GM21723 (cell line): ENCODE measurements around the gene EXOC7.

ENCODE experiments used
- ATAC-seq: cut with Tn5 transposase; IDR thresholded peaks from one replicate; pipeline ENCODE4 v1.9.1; 2021; ENCODE audit warnings: mild to moderate bottlenecking, moderate library complexity; ENCODE audit not compliant: unreplicated experiment

The EXOC7 gene

GRCh38 chr17:76122431-76123190 lies 19.0 kb upstream of the EXOC7 start:
- ATAC-seq, result no peak

- no peak for ATAC-seq
These were observed 18.4 kb upstream of the EXOC7 start for GRCh38 chr17:76121932-76122430.

- no peak for ATAC-seq
These were observed 17.0 kb upstream of the EXOC7 start for GRCh38 chr17:76120658-76121008.

- no peak for ATAC-seq
These were observed 16.1 kb upstream of the EXOC7 start for GRCh38 chr17:76119409-76120371.

GRCh38 chr17:76115138-76115754 lies 11.7 kb upstream of the EXOC7 start:
- ATAC-seq, result no peak

- no peak for ATAC-seq
These were observed 8.4 kb upstream of the EXOC7 start for GRCh38 chr17:76111956-76112355.

GRCh38 chr17:76107509-76107908 lies 3.9 kb upstream of the EXOC7 start:
- no peak for ATAC-seq

GRCh38 chr17:76106703-76107102 lies 3.1 kb upstream of the EXOC7 start:
- no peak for ATAC-seq

- ATAC-seq, result no peak
These were observed 1.3 kb upstream of the EXOC7 start for GRCh38 chr17:76104896-76105231.

- ATAC-seq, result no peak
These were observed 731 bp upstream of the EXOC7 start for GRCh38 chr17:76104140-76104895.

GRCh38 chr17:76102944-76103273 lies 678 bp downstream of the EXOC7 start:
- no peak for ATAC-seq

- no peak for ATAC-seq
These were observed 5.8 kb downstream of the EXOC7 start for GRCh38 chr17:76097716-76098295.

- ATAC-seq, result no peak
These were observed 7.6 kb downstream of the EXOC7 start for GRCh38 chr17:76095943-76096342.

GRCh38 chr17:76094046-76094445 lies 9.5 kb downstream of the EXOC7 start:
- no peak for ATAC-seq

- no peak for ATAC-seq
These were observed 10.8 kb downstream of the EXOC7 start for GRCh38 chr17:76092526-76093413.

GRCh38 chr17:76091526-76092286 lies 11.9 kb downstream of the EXOC7 start:
- no peak for ATAC-seq

GRCh38 chr17:76090517-76091129 lies 13.0 kb downstream of the EXOC7 start:
- ATAC-seq, result no peak
